Activated naive CD8-positive, alpha-beta T cell treated with anti-CD3 and anti-CD28 coated beads, Interleukin-2, amount 50 U/mL, for 24 hours (primary cell): ENCODE results near the gene VTCN1.

Source experiments
- ATAC-seq: fragments of 150-1000 bp; cut with Tn5 transposase; one replicate; pipeline ENCODE4 v1.10.0; 2021
- DNase-seq: peaks from one replicate; pipeline ENCODE4 v3.0.0; 2021
- H3K27ac Mint-ChIP-seq: one replicate; pipeline ENCODE4 v1.8.0; 2021; ENCODE audit warnings: mild to moderate bottlenecking, mixed read lengths
- H3K27me3 Mint-ChIP-seq: one replicate; pipeline ENCODE4 v1.8.0; 2021; ENCODE audit warnings: mixed read lengths
- H3K36me3 Mint-ChIP-seq: one replicate; pipeline ENCODE4 v1.8.0; 2021; ENCODE audit warnings: low read depth, mixed read lengths
- H3K4me1 Mint-ChIP-seq: one replicate; pipeline ENCODE4 v1.8.0; 2021; ENCODE audit warnings: mixed read lengths
- H3K4me3 Mint-ChIP-seq: one replicate; pipeline ENCODE4 v1.8.0; 2021; ENCODE audit warnings: mild to moderate bottlenecking, moderate library complexity, mixed read lengths
- H3K9me3 Mint-ChIP-seq: one replicate; pipeline ENCODE4 v1.8.0; 2021; ENCODE audit warnings: mixed read lengths

VTCN1 gene

GRCh38 chr1:117229217-117229616 is 18.5 kb upstream of the VTCN1 start:
- Mint-ChIP-seq H3K27me3 (no peaks in the 10 kb centered on the region), H3K4me3 (no peak overlapping the region)

GRCh38 chr1:117225931-117226330 is 15.2 kb upstream of the VTCN1 start:
- no peak overlapping the region for H3K27ac Mint-ChIP-seq
- H3K27me3 Mint-ChIP-seq: no peaks in the 10 kb centered on the region
- ATAC-seq (no peak), DNase-seq (no peak)
- H3K36me3 Mint-ChIP-seq: no peaks in the 10 kb centered on the region
- no peaks in the 10 kb centered on the region for H3K9me3 Mint-ChIP-seq
- no peaks in the 10 kb centered on the region for H3K4me1 Mint-ChIP-seq
- H3K4me3 Mint-ChIP-seq: no peak overlapping the region

More at GRCh38 chr1:117229217-117229616, 18.5 kb upstream of the VTCN1 start:
- Mint-ChIP-seq H3K27ac (no peak overlapping the region), H3K9me3 (no peaks in the 10 kb centered on the region), H3K4me1 (no peaks in the 10 kb centered on the region), H3K36me3 (no peaks in the 10 kb centered on the region)
- DNase-seq: no peak
- no peak for ATAC-seq

DNA sequence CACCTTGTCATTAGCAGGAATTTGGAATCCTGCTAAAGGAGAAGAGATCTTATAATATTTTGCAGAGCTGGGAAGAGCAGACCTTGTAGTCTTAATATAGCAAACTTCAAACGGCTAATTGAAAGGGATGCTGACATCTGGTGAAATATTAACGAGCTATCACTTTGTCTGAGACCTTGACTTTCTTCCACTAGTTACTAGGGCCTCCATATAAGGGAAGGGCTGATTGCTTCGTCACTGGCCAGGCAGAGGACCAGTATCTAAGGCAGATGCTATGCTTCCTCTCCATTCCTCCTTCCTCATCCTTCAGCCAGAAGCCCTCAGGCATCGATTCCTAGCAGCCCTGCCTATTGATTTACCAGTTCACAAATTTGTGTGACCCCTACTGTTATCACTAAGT is 6.0 kb upstream of the VTCN1 start:
- H3K27me3 Mint-ChIP-seq: no peaks in the 10 kb centered on the region
- DNase-seq: no peak
- H3K9me3 Mint-ChIP-seq: peaks cover 9% of the 10 kb centered on the region
- no peak overlapping the region for H3K27ac Mint-ChIP-seq
- no peaks in the 10 kb centered on the region for H3K36me3 Mint-ChIP-seq
- H3K4me3 Mint-ChIP-seq: no peak overlapping the region
- ATAC-seq: no peak
- H3K4me1 Mint-ChIP-seq: no peaks in the 10 kb centered on the region

- DNase-seq (no peak), ATAC-seq (no peak)
- Mint-ChIP-seq H3K4me3 (no peak overlapping the region), H3K36me3 (no peaks in the 10 kb centered on the region), H3K27me3 (no peaks in the 10 kb centered on the region), H3K27ac (no peak overlapping the region), H3K4me1 (no peaks in the 10 kb centered on the region), H3K9me3 (peaks cover 9% of the 10 kb centered on the region)
Measured at GRCh38 chr1:117215733-117216462, 5.2 kb upstream of the VTCN1 start.

- H3K27ac Mint-ChIP-seq: no peak overlapping the region
- peaks cover 9% of the 10 kb centered on the region for H3K9me3 Mint-ChIP-seq
- no peak for ATAC-seq
- no peaks in the 10 kb centered on the region for H3K4me1 Mint-ChIP-seq
- H3K27me3 Mint-ChIP-seq: no peaks in the 10 kb centered on the region
- no peaks in the 10 kb centered on the region for H3K36me3 Mint-ChIP-seq
- no peak overlapping the region for H3K4me3 Mint-ChIP-seq
- DNase-seq: no peak
Measured at GRCh38 chr1:117215019-117215418, 4.3 kb upstream of the VTCN1 start.

GRCh38 chr1:117213046-117213445 is 2.3 kb upstream of the VTCN1 start:
- no peaks in the 10 kb centered on the region for H3K4me1 Mint-ChIP-seq
- peaks cover 4% of the 10 kb centered on the region for H3K9me3 Mint-ChIP-seq
- H3K27me3 Mint-ChIP-seq: peaks cover 5% of the 10 kb centered on the region
- H3K27ac Mint-ChIP-seq: no peak overlapping the region
- H3K4me3 Mint-ChIP-seq: no peak overlapping the region
- no peaks in the 10 kb centered on the region for H3K36me3 Mint-ChIP-seq
- ATAC-seq (no peak), DNase-seq (no peak)

- Mint-ChIP-seq H3K36me3 (no peaks in the 10 kb centered on the region), H3K4me1 (no peaks in the 10 kb centered on the region), H3K27ac (no peak overlapping the region), H3K9me3 (no peaks in the 10 kb centered on the region), H3K27me3 (peaks cover 9% of the 10 kb centered on the region), H3K4me3 (no peak overlapping the region)
- DNase-seq (no peak), ATAC-seq (no peak)
Measured at GRCh38 chr1:117210386-117210785, 341 bp downstream of the VTCN1 start.

GRCh38 chr1:117209094-117209493 is 1.6 kb downstream of the VTCN1 start:
- no peak for ATAC-seq
- Mint-ChIP-seq H3K4me3 (no peak overlapping the region), H3K27ac (no peak overlapping the region), H3K4me1 (no peaks in the 10 kb centered on the region), H3K9me3 (no peaks in the 10 kb centered on the region), H3K27me3 (peaks cover 9% of the 10 kb centered on the region), H3K36me3 (no peaks in the 10 kb centered on the region)
- no peak for DNase-seq

DNA sequence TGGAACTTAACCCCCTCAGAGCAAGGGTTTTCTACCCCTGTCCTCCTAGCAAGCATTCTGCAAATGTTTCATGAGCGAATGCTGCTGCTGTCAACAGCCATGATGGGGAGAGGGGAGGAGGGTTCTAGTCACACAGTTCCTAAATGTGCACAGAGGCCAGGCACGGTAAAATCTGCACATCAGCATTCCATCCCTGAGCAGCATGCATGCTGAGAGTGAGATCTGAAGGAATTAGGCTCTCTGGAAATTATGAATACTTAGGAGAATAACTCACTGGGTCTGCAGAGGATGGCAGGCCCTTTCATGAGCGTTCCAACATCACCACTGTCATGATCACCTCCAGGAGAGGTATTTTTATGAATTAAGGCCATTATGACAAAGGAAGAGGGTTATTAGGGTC is 2.1 kb downstream of the VTCN1 start:
- Mint-ChIP-seq H3K4me3 (no peak overlapping the region), H3K27me3 (peaks cover 9% of the 10 kb centered on the region), H3K27ac (no peak overlapping the region), H3K36me3 (no peaks in the 10 kb centered on the region), H3K4me1 (no peaks in the 10 kb centered on the region), H3K9me3 (no peaks in the 10 kb centered on the region)
- ATAC-seq (no peak), DNase-seq (no peak)

GRCh38 chr1:117205368-117205767 is 5.4 kb downstream of the VTCN1 start:
- Mint-ChIP-seq H3K4me1 (no peaks in the 10 kb centered on the region), H3K27me3 (peaks cover 14% of the 10 kb centered on the region), H3K27ac (no peak overlapping the region), H3K9me3 (no peaks in the 10 kb centered on the region), H3K4me3 (no peak overlapping the region), H3K36me3 (no peaks in the 10 kb centered on the region)
- ATAC-seq: no peak
- no peak for DNase-seq

GRCh38 chr1:117201808-117202207 is 8.9 kb downstream of the VTCN1 start:
- no peak overlapping the region for H3K4me3 Mint-ChIP-seq
- H3K27ac Mint-ChIP-seq: no peak overlapping the region
- H3K9me3 Mint-ChIP-seq: no peaks in the 10 kb centered on the region
- H3K4me1 Mint-ChIP-seq: no peaks in the 10 kb centered on the region
- no peaks in the 10 kb centered on the region for H3K36me3 Mint-ChIP-seq
- DNase-seq (no peak), ATAC-seq (no peak)
- H3K27me3 Mint-ChIP-seq: peaks cover 5% of the 10 kb centered on the region

GRCh38 chr1:117198097-117198496 is 12.6 kb downstream of the VTCN1 start:
- ATAC-seq (no peak), DNase-seq (no peak)
- no peak overlapping the region for H3K27ac Mint-ChIP-seq
- no peaks in the 10 kb centered on the region for H3K36me3 Mint-ChIP-seq
- H3K4me3 Mint-ChIP-seq: no peak overlapping the region
- no peaks in the 10 kb centered on the region for H3K4me1 Mint-ChIP-seq
- peaks cover 5% of the 10 kb centered on the region for H3K27me3 Mint-ChIP-seq
- peaks cover 4% of the 10 kb centered on the region for H3K9me3 Mint-ChIP-seq

- DNase-seq (no peak), ATAC-seq (no peak)
- Mint-ChIP-seq H3K4me3 (no peak overlapping the region), H3K4me1 (no peaks in the 10 kb centered on the region), H3K9me3 (peaks cover 18% of the 10 kb centered on the region), H3K36me3 (peaks cover 1% of the 10 kb centered on the region), H3K27ac (no peak overlapping the region), H3K27me3 (peaks cover 5% of the 10 kb centered on the region)
Measured at GRCh38 chr1:117189726-117190125, 21.0 kb downstream of the VTCN1 start.

GRCh38 chr1:117188816-117189437 is 21.8 kb downstream of the VTCN1 start:
- Mint-ChIP-seq H3K27ac (no peak overlapping the region), H3K9me3 (peaks cover 18% of the 10 kb centered on the region), H3K36me3 (peaks cover 1% of the 10 kb centered on the region), H3K4me3 (no peak overlapping the region), H3K27me3 (peaks cover 5% of the 10 kb centered on the region), H3K4me1 (no peaks in the 10 kb centered on the region)
- no peak for ATAC-seq
- DNase-seq: no peak

GRCh38 chr1:117188170-117188815 is 22.4 kb downstream of the VTCN1 start:
- no peak for ATAC-seq
- Mint-ChIP-seq H3K4me1 (no peaks in the 10 kb centered on the region), H3K9me3 (peaks cover 16% of the 10 kb centered on the region), H3K36me3 (peaks cover 1% of the 10 kb centered on the region), H3K4me3 (no peak overlapping the region), H3K27me3 (peaks cover 5% of the 10 kb centered on the region), H3K27ac (no peak overlapping the region)
- no peak for DNase-seq
